ENCODE measurements around the gene GLIPR2.

Gene GLIPR2

GRCh38 chr9:36121971-36122370 lies 14.6 kb upstream of the GLIPR2 start:
- H2BK12ac ChIP-seq (ENCODE audit: low read length in 2 of 2), result no peak overlapping the region
- no peak overlapping the region for H2BK5ac ChIP-seq (ENCODE audit: low read depth, low read length, poor library complexity, severe bottlenecking)
- H3K36me3 ChIP-seq (ENCODE audit: control insufficient read depth in 1 of 2, insufficient read depth in 2 of 2, low read depth in 1 of 2, low read length in 2 of 2), result peaks cover 20 to 83% of the 10 kb centered on the region in 2 experiments
- no peak for DNase-seq
- peaks cover 2% of the 10 kb centered on the region for H3K4me1 ChIP-seq (ENCODE audit: control insufficient read depth, insufficient read depth, low read depth, low read length)
- no peak overlapping the region for H2BK15ac ChIP-seq (ENCODE audit: low read depth, poor library complexity, severe bottlenecking)
- no peaks in the 10 kb centered on the region for H3K27me3 ChIP-seq (ENCODE audit: control insufficient read depth in 1 of 2, insufficient read depth in 1 of 2, low read length in 2 of 2)
- H4K8ac ChIP-seq (ENCODE audit: low read length), result no peak overlapping the region
- no peaks in the 10 kb centered on the region for H3K9me3 ChIP-seq (ENCODE audit: control insufficient read depth, low read length)
- no peak overlapping the region for H4K91ac ChIP-seq (ENCODE audit: low read length)
- no peaks in the 10 kb centered on the region for H3K79me1 ChIP-seq (replicated peaks; ENCODE audit: low read length, poor library complexity, severe bottlenecking)
- no peak overlapping the region for H3K9ac ChIP-seq (ENCODE audit: low read length)
- no peak overlapping the region for H2AFZ ChIP-seq (ENCODE audit: low read depth, low read length)
- H3K4me3 ChIP-seq (ENCODE audit: insufficient read depth in 1 of 2, low read depth in 1 of 2, low read length in 2 of 2), result no peak overlapping the region
- H2BK120ac ChIP-seq (ENCODE audit: low read depth, low read length), result no peak overlapping the region
- no peak overlapping the region for H3K23ac ChIP-seq (ENCODE audit: low read length in 2 of 2)
- no peak overlapping the region for H3K18ac ChIP-seq (ENCODE audit: low read depth in 1 of 2, low read length in 2 of 2)
- H3K27ac ChIP-seq (ENCODE audit: low read length, poor library complexity, severe bottlenecking), result no peak overlapping the region
- no peak overlapping the region for H2AK5ac ChIP-seq (ENCODE audit: low read length, severe bottlenecking)
- H3K4ac ChIP-seq (ENCODE audit: low read depth in 1 of 2, low read length in 2 of 2), result no peak overlapping the region
- H3K14ac ChIP-seq (ENCODE audit: low read length in 2 of 2), result no peak overlapping the region
- H3K4me2 ChIP-seq (ENCODE audit: low read length, poor library complexity, severe bottlenecking), result no peak overlapping the region
- 95% methylated on average over 7 of the region's 7 CpGs for WGBS

GRCh38 chr9:36123515-36123914 lies 13.0 kb upstream of the GLIPR2 start:
- no peak overlapping the region for H4K8ac ChIP-seq (ENCODE audit: low read length)

GRCh38 chr9:36125062-36125855 lies 11.3 kb upstream of the GLIPR2 start:
- no peak overlapping the region for H3K9ac ChIP-seq (ENCODE audit: low read length)
- no peak overlapping the region for H4K8ac ChIP-seq (ENCODE audit: low read length)
- peaks cover 17 to 55% of the 10 kb centered on the region in 2 experiments for H3K36me3 ChIP-seq (ENCODE audit: control insufficient read depth in 1 of 2, insufficient read depth in 2 of 2, low read depth in 1 of 2, low read length in 2 of 2)
- H3K27ac ChIP-seq (ENCODE audit: low read length, poor library complexity, severe bottlenecking), result no peak overlapping the region
- no peak overlapping the region for H3K4me3 ChIP-seq (ENCODE audit: insufficient read depth in 1 of 2, low read depth in 1 of 2, low read length in 2 of 2)
- H3K14ac ChIP-seq (ENCODE audit: low read length in 2 of 2), result no peak overlapping the region
- H2BK15ac ChIP-seq (ENCODE audit: low read depth, poor library complexity, severe bottlenecking), result no peak overlapping the region
- H3K4ac ChIP-seq (ENCODE audit: low read depth in 1 of 2, low read length in 2 of 2), result no peak overlapping the region
- H3K18ac ChIP-seq (ENCODE audit: low read depth in 1 of 2, low read length in 2 of 2), result no peak overlapping the region
- no peak overlapping the region for H2AFZ ChIP-seq (ENCODE audit: low read depth, low read length)
- no peaks in the 10 kb centered on the region for H3K79me1 ChIP-seq (replicated peaks; ENCODE audit: low read length, poor library complexity, severe bottlenecking)
- no peaks in the 10 kb centered on the region for H3K4me1 ChIP-seq (ENCODE audit: control insufficient read depth, insufficient read depth, low read depth, low read length)
- H3K4me2 ChIP-seq (ENCODE audit: low read length, poor library complexity, severe bottlenecking), result no peak overlapping the region
- H2BK120ac ChIP-seq (ENCODE audit: low read depth, low read length), result no peak overlapping the region
- no peaks in the 10 kb centered on the region for H3K9me3 ChIP-seq (ENCODE audit: control insufficient read depth, low read length)
- 90% methylated on average over 9 of the region's 10 CpGs for WGBS
- no peak overlapping the region for H3K23ac ChIP-seq (ENCODE audit: low read length in 2 of 2)
- no peaks in the 10 kb centered on the region for H3K27me3 ChIP-seq (ENCODE audit: control insufficient read depth in 1 of 2, insufficient read depth in 1 of 2, low read length in 2 of 2)
- no peak for DNase-seq
- no peak overlapping the region for H2BK12ac ChIP-seq (ENCODE audit: low read length in 2 of 2)
- H4K91ac ChIP-seq (ENCODE audit: low read length), result no peak overlapping the region
- H2BK5ac ChIP-seq (ENCODE audit: low read depth, low read length, poor library complexity, severe bottlenecking), result no peak overlapping the region
- H2AK5ac ChIP-seq (ENCODE audit: low read length, severe bottlenecking), result no peak overlapping the region

More at GRCh38 chr9:36123515-36123914, 13.0 kb upstream of the GLIPR2 start:
- no peak overlapping the region for H2BK120ac ChIP-seq (ENCODE audit: low read depth, low read length)
- no peak overlapping the region for H3K27ac ChIP-seq (ENCODE audit: low read length, poor library complexity, severe bottlenecking)
- H3K9ac ChIP-seq (ENCODE audit: low read length), result no peak overlapping the region
- no peak overlapping the region for H2BK15ac ChIP-seq (ENCODE audit: low read depth, poor library complexity, severe bottlenecking)
- no peak overlapping the region for H2BK12ac ChIP-seq (ENCODE audit: low read length in 2 of 2)
- DNase-seq, result no peak
- H3K36me3 ChIP-seq (ENCODE audit: control insufficient read depth in 1 of 2, insufficient read depth in 2 of 2, low read depth in 1 of 2, low read length in 2 of 2), result peaks cover 20 to 69% of the 10 kb centered on the region in 2 experiments
- H3K4me1 ChIP-seq (ENCODE audit: control insufficient read depth, insufficient read depth, low read depth, low read length), result peaks cover 2% of the 10 kb centered on the region
- no peak overlapping the region for H2BK5ac ChIP-seq (ENCODE audit: low read depth, low read length, poor library complexity, severe bottlenecking)
- H2AFZ ChIP-seq (ENCODE audit: low read depth, low read length), result no peak overlapping the region
- H3K27me3 ChIP-seq (ENCODE audit: control insufficient read depth in 1 of 2, insufficient read depth in 1 of 2, low read length in 2 of 2), result no peaks in the 10 kb centered on the region
- no peak overlapping the region for H3K4me3 ChIP-seq (ENCODE audit: insufficient read depth in 1 of 2, low read depth in 1 of 2, low read length in 2 of 2)
- no peak overlapping the region for H3K4me2 ChIP-seq (ENCODE audit: low read length, poor library complexity, severe bottlenecking)
- WGBS, result no CpG with 5 or more reads among the region's 2 CpGs
- no peak overlapping the region for H4K91ac ChIP-seq (ENCODE audit: low read length)
- no peak overlapping the region for H2AK5ac ChIP-seq (ENCODE audit: low read length, severe bottlenecking)
- no peak overlapping the region for H3K23ac ChIP-seq (ENCODE audit: low read length in 2 of 2)
- no peak overlapping the region for H3K14ac ChIP-seq (ENCODE audit: low read length in 2 of 2)
- H3K79me1 ChIP-seq (replicated peaks; ENCODE audit: low read length, poor library complexity, severe bottlenecking), result no peaks in the 10 kb centered on the region
- H3K9me3 ChIP-seq (ENCODE audit: control insufficient read depth, low read length), result no peaks in the 10 kb centered on the region
- H3K4ac ChIP-seq (ENCODE audit: low read depth in 1 of 2, low read length in 2 of 2), result no peak overlapping the region
- H3K18ac ChIP-seq (ENCODE audit: low read depth in 1 of 2, low read length in 2 of 2), result no peak overlapping the region

GRCh38 chr9:36126016-36126730 lies 10.4 kb upstream of the GLIPR2 start:
- Histone ChIP-seq H3K14ac (ENCODE audit: low read length in 2 of 2) (no peak overlapping the region), H4K91ac (ENCODE audit: low read length) (no peak overlapping the region), H4K8ac (ENCODE audit: low read length) (no peak overlapping the region), H3K36me3 (ENCODE audit: control insufficient read depth in 1 of 2, insufficient read depth in 2 of 2, low read depth in 1 of 2, low read length in 2 of 2) (peaks cover 13 to 46% of the 10 kb centered on the region in 2 experiments), H3K4ac (ENCODE audit: low read depth in 1 of 2, low read length in 2 of 2) (no peak overlapping the region), H3K18ac (ENCODE audit: low read depth in 1 of 2, low read length in 2 of 2) (no peak overlapping the region), H3K9ac (ENCODE audit: low read length) (no peak overlapping the region), H2BK15ac (ENCODE audit: low read depth, poor library complexity, severe bottlenecking) (no peak overlapping the region), H2AFZ (ENCODE audit: low read depth, low read length) (no peak overlapping the region), H2AK5ac (ENCODE audit: low read length, severe bottlenecking) (no peak overlapping the region), H3K4me1 (ENCODE audit: control insufficient read depth, insufficient read depth, low read depth, low read length) (no peaks in the 10 kb centered on the region), H2BK12ac (ENCODE audit: low read length in 2 of 2) (no peak overlapping the region), H2BK5ac (ENCODE audit: low read depth, low read length, poor library complexity, severe bottlenecking) (no peak overlapping the region), H3K79me1 (replicated peaks; ENCODE audit: low read length, poor library complexity, severe bottlenecking) (no peaks in the 10 kb centered on the region), H3K27ac (ENCODE audit: low read length, poor library complexity, severe bottlenecking) (no peak overlapping the region), H3K27me3 (ENCODE audit: control insufficient read depth in 1 of 2, insufficient read depth in 1 of 2, low read length in 2 of 2) (no peaks in the 10 kb centered on the region), H3K9me3 (ENCODE audit: control insufficient read depth, low read length) (no peaks in the 10 kb centered on the region), H2BK120ac (ENCODE audit: low read depth, low read length) (no peak overlapping the region), H3K23ac (ENCODE audit: low read length in 2 of 2) (no peak overlapping the region), H3K4me3 (ENCODE audit: insufficient read depth in 1 of 2, low read depth in 1 of 2, low read length in 2 of 2) (no peak overlapping the region), H3K4me2 (ENCODE audit: low read length, poor library complexity, severe bottlenecking) (no peak overlapping the region)
- WGBS, result 84% methylated on average over 7 of the region's 7 CpGs
- no peak for DNase-seq
